RWPE1 (cell line): ENCODE measurements around the gene CYP2S1.

Source experiments
- CTCF ChIA-PET: fragments of 350-600 bp; sonication (Branson Sonifier 250); formaldehyde crosslinking; extraction: SDS; loops from one replicate; lab custom pipeline; 2021; lab: Yijun Ruan, JAX
- POLR2A ChIA-PET: fragments of 400-600 bp; formaldehyde crosslinking; extraction: SDS; loops from one replicate; lab custom pipeline; 2020; ENCODE audit warnings: antibody characterized with exemption; ENCODE audit not compliant: low non-redundant PET; lab: Yijun Ruan, JAX
- DNase-seq: peaks from one replicate; pipeline ENCODE4 v3.0.0; 2012; ENCODE audit warnings: low spot score
- H3K27ac ChIP-seq: fragments of 450-650 bp; 2 replicates; pipeline ENCODE4 v1.5.1; 2017
- CTCF ChIP-seq: fragments of 450-650 bp; conservative IDR thresholded peaks from 2 replicates; pipeline ENCODE4 v1.5.1; 2017; ENCODE audit warnings: low read depth, mild to moderate bottlenecking

CYP2S1 gene

GRCh38 chr19:41206926-41207750 lies 14.1 kb downstream of the CYP2S1 start:
- ChIA-PET CTCF (no interaction called here), POLR2A (no interaction called here)
- no peak for DNase-seq
- H3K27ac ChIP-seq = peak overlapping the region; percentile 7; the same call in 1 of the 2 replicates
- TF ChIP-seq CTCF = no peak

- no peak for DNase-seq
- peak overlapping the region; percentile 87 for H3K27ac ChIP-seq
- POLR2A ChIA-PET = no interaction called here
- no peak for TF ChIP-seq CTCF
- CTCF ChIA-PET = no interaction called here
These were observed 21.1 kb downstream of the CYP2S1 start for GRCh38 chr19:41214161-41214560.

- TF ChIP-seq CTCF = no peak
- CTCF ChIA-PET = interaction anchor here (0.5 kb wide), 1 partner anchor 247 kb away, joined by 4 read pairs; no protein-coding TSS in a partner anchor
- no peak for DNase-seq
- POLR2A ChIA-PET = no interaction called here
- H3K27ac ChIP-seq = peak overlapping the region; percentile 98
These were observed 24.7 kb downstream of the CYP2S1 start for GRCh38 chr19:41217741-41218140.

GRCh38 chr19:41218249-41218614 lies 25.2 kb downstream of the CYP2S1 start:
- ChIA-PET CTCF (interaction anchor here (1.1 to 1.4 kb wide), 2 partner anchors 14 to 44 kb away, joined by 11 to 12 read pairs; no protein-coding TSS in a partner anchor), POLR2A (interaction anchor here (1.3 kb wide), 1 partner anchor 44 kb away, joined by 5 read pairs; no protein-coding TSS in a partner anchor)
- no peak for DNase-seq
- TF ChIP-seq CTCF = no peak
- peak overlapping the region; percentile 98 for H3K27ac ChIP-seq

- ChIA-PET CTCF (interaction anchor here (1.1 to 1.4 kb wide), 2 partner anchors 15 to 44 kb away, joined by 11 to 12 read pairs; no protein-coding TSS in a partner anchor), POLR2A (interaction anchor here (0.5 to 1.3 kb wide), 2 partner anchors 13 to 43 kb away, joined by 4 to 5 read pairs; no protein-coding TSS in a partner anchor)
- no peak for TF ChIP-seq CTCF
- peak within 1 kb of the TSS; percentile 98 for H3K27ac ChIP-seq
- DNase-seq = peak; percentile 87
These were observed 25.8 kb downstream of the CYP2S1 start, which contains the start of gene AXL for GRCh38 chr19:41218615-41219507. Gene AXL, plus strand, starts transcription at chr19:41219223. Its CDS starts 170 bp downstream, at chr19:41219393.

- peak overlapping the region; percentile 98 for H3K27ac ChIP-seq
- ChIA-PET CTCF (interaction anchor here (1.2 kb wide), 1 partner anchor 10 kb away, joined by 3 read pairs; no protein-coding TSS in a partner anchor), POLR2A (no interaction called here)
These were observed 27.0 kb downstream of the CYP2S1 start for GRCh38 chr19:41219924-41220567.

More at GRCh38 chr19:41219924-41220567, 27.0 kb downstream of the CYP2S1 start:
- TF ChIP-seq CTCF = no peak
- DNase-seq = no peak
